ENCODE results near the gene CALM1. TPM values are rescaled to one million over a fixed set of nuclear protein-coding genes. Genes with fewer than 3 reads are reported as not detected.

CALM1 gene
- total RNA-seq, 6 donors from 2014 or later = 186 to 586 (median 415) TPM

DNA sequence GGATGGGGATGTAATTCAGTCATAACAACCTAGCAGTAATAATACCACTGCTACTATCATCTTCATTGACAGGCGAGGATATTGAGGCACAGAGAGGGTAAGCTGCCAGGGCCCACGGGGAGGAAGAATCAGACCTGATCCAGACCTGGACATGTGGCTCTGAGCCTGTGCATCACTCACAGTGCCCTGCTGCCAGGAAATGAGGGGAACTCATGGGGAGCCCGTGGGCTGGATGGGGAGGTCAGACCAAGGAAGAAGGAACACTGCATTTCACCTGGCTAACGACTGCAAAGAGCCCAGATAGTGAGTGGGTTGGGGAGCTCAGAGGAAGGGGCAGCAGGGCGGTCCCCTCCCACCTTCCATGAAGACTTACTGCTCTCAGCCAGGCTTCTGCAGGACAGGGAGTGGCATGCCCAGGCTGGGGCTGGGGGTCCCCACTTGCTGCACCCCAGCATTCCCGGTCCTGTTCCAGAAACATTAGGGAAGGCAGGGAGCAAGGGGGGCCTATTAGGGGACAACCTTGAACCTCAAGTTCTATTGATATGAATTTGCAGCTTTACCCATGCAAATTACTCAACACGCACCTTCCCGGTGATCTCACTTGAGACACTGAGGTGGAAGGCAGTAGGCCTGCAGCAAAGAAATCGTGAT is 37.7 kb downstream of the CALM1 start:
- H3K27me3 ChIP-seq = no peaks in the 10 kb centered on the region
- no peak for DNase-seq
- ATAC-seq (ENCODE audit: low FRiP score in 2 of 2) = no peak
- no peak overlapping the region for H3K27ac ChIP-seq
- no peaks in the 10 kb centered on the region for H3K4me1 ChIP-seq
- H3K36me3 ChIP-seq = no peaks in the 10 kb centered on the region
- H3K4me3 ChIP-seq = no peak overlapping the region
- H3K9me3 ChIP-seq = no peaks in the 10 kb centered on the region
- no peak for TF ChIP-seq POLR2A (IDR thresholded peaks at IDR 0.05)
- TF ChIP-seq POLR2AphosphoS5 (IDR thresholded peaks at IDR 0.05) = no peak
- TF ChIP-seq, protein P1, sequence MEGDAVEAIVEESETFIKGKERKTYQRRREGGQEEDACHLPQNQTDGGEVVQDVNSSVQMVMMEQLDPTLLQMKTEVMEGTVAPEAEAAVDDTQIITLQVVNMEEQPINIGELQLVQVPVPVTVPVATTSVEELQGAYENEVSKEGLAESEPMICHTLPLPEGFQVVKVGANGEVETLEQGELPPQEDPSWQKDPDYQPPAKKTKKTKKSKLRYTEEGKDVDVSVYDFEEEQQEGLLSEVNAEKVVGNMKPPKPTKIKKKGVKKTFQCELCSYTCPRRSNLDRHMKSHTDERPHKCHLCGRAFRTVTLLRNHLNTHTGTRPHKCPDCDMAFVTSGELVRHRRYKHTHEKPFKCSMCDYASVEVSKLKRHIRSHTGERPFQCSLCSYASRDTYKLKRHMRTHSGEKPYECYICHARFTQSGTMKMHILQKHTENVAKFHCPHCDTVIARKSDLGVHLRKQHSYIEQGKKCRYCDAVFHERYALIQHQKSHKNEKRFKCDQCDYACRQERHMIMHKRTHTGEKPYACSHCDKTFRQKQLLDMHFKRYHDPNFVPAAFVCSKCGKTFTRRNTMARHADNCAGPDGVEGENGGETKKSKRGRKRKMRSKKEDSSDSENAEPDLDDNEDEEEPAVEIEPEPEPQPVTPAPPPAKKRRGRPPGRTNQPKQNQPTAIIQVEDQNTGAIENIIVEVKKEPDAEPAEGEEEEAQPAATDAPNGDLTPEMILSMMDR (IDR thresholded peaks at IDR 0.05) = no peak
- TF ChIP-seq EP300 (IDR thresholded peaks at IDR 0.05) = no peak
- 86 to 93% methylated on average over 6 to 9 of the region's 9 CpGs for WGBS, 2 donors

DNA sequence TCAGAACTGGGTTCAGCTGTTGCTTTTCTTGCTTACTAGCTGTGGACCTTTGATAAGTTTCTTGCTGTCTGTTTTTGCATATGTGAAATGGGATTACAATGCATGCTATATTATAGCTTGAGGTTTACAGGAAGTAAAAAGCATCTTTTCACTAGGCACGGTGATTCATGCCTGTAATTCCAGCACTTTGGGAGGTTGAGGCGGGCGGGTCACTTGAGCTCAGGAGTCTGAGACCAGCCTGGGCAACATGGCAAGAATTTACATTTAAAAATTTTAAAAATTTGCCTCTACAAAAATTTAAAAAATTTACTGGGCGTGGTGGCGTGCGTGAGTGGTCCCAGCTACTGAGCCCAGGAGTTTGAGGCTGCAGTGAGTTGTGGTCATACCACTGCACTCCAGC is 42.0 kb downstream of the CALM1 start:
- Histone ChIP-seq H3K4me1 (peaks cover 0 to 3% (median 0%) of the 10 kb centered on the region in 4 donors), H3K27ac (no peak overlapping the region), H3K9me3 (no peaks in the 10 kb centered on the region), H3K27me3 (no peaks in the 10 kb centered on the region), H3K4me3 (no peak overlapping the region), H3K36me3 (no peaks in the 10 kb centered on the region)
- 92 to 95% methylated on average over 6 of the region's 6 CpGs for WGBS, 2 donors
- ATAC-seq (ENCODE audit: low FRiP score in 2 of 2) = no peak
- DNase-seq = no peak
- no peak for TF ChIP-seq POLR2AphosphoS5 (IDR thresholded peaks at IDR 0.05)
- no peak for TF ChIP-seq POLR2A (IDR thresholded peaks at IDR 0.05)
- no peak for TF ChIP-seq EP300 (IDR thresholded peaks at IDR 0.05)
- TF ChIP-seq, protein P1 (IDR thresholded peaks at IDR 0.05) = no peak

DNA sequence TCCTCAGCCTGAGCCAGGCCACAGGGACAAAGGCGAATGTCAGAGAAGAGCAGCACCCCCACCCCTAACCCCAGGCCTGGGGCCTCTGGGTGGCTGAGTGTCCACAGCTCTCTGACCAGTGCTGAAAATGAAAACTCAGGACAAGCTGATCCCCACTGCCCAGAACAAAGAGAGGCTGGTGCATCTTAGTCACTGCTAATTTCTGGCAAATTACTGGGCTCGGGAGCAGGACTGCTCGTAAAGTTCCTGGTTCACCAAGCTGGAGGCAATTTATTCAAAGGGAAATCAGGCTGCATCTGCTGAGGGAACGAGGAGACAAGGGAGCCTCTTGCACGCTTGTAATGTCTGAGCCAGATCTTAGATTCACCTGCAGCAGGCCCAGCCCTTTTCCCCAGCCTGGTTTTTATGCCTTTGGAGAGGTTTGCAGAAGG is 43.2 kb downstream of the CALM1 start:
- 60 to 72% methylated on average over 5 of the region's 5 CpGs for WGBS, 2 donors
- Histone ChIP-seq H3K36me3 (no peaks in the 10 kb centered on the region), H3K9me3 (no peaks in the 10 kb centered on the region), H3K4me3 (no peak overlapping the region), H3K27ac (no peak overlapping the region), H3K4me1 (peaks cover 0 to 7% (median 1%) of the 10 kb centered on the region in 4 donors), H3K27me3 (no peaks in the 10 kb centered on the region)
- no peak for TF ChIP-seq EP300 (IDR thresholded peaks at IDR 0.05)
- ATAC-seq (ENCODE audit: low FRiP score in 2 of 2) = no peak
- DNase-seq = no peak

DNA sequence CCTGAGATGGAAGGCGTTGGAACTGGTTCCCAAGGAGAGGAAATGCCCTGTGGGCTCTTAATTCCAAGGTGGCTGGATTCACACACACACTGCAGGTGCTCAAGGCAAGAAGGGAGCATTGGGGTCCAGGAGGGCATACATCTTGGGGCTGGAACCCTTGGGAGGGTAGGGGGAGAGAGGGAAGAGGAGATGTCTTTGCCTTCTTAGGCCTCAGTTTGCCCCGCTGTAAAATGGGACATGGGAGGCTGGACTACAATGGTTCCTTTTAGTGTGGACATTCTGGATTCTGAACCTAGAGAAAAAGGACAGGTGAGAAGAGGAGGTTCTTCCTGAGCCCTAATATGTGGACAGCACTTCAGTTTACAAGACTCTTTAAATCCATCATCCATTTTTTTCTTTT is 43.8 kb downstream of the CALM1 start:
- Histone ChIP-seq H3K4me1 (peaks cover 0 to 8% (median 1%) of the 10 kb centered on the region in 4 donors), H3K27me3 (no peaks in the 10 kb centered on the region), H3K4me3 (no peak overlapping the region), H3K36me3 (no peaks in the 10 kb centered on the region), H3K9me3 (no peaks in the 10 kb centered on the region), H3K27ac (no peak overlapping the region)
- ATAC-seq (ENCODE audit: low FRiP score in 2 of 2) (no peak), DNase-seq (no peak)
- TF ChIP-seq EP300 (IDR thresholded peaks at IDR 0.05) (no peak), POLR2AphosphoS5 (IDR thresholded peaks at IDR 0.05) (no peak), POLR2A (IDR thresholded peaks at IDR 0.05) (no peak)
- TF ChIP-seq, protein P1 (IDR thresholded peaks at IDR 0.05) = no peak
- WGBS, 2 donors = 77 to 84% methylated on average over 2 of the region's 2 CpGs

DNA sequence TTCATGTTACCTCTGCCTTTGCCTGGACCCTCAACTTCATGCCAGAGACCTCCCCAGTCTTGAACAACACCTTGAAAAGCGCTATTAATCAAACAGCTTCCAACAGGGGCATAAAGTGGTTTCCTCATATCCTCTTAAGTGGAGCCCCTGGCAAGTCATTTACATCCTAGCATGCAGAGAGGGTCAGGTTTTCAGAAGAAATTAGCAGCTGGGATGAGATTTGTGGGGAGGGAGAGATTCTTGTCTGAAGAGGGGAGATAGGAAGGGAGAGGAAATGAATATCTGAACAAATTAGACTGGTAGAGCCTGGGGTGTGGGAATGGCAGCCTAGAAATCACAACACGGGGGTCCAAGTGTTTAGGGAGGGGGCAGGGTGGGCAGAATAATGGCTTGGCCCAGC is 45.6 kb downstream of the CALM1 start:
- ATAC-seq (ENCODE audit: low FRiP score in 2 of 2) (no peak), DNase-seq (no peak)
- Histone ChIP-seq H3K27ac (no peak overlapping the region), H3K4me3 (no peak overlapping the region), H3K4me1 (peaks cover 0 to 8% (median 1%) of the 10 kb centered on the region in 4 donors), H3K36me3 (no peaks in the 10 kb centered on the region), H3K9me3 (peaks cover 0 to 3% (median 1%) of the 10 kb centered on the region in 4 donors), H3K27me3 (no peaks in the 10 kb centered on the region)
- WGBS, 2 donors = 66 to 67% methylated on average over 2 of the region's 2 CpGs
- TF ChIP-seq POLR2AphosphoS5 (IDR thresholded peaks at IDR 0.05) = no peak
- TF ChIP-seq POLR2A (IDR thresholded peaks at IDR 0.05) = no peak
- TF ChIP-seq, protein P1 (IDR thresholded peaks at IDR 0.05) = no peak
- TF ChIP-seq EP300 (IDR thresholded peaks at IDR 0.05) = no peak
